ENCODE data around the gene DAPK2. TPM values are rescaled to one million over a fixed set of nuclear protein-coding genes. Genes with fewer than 3 reads are reported as not detected.

The DAPK2 gene
- total RNA-seq, 6 experiments from 2014 or later, result 2.1 to 5.7 (median 5.1) TPM

DNA sequence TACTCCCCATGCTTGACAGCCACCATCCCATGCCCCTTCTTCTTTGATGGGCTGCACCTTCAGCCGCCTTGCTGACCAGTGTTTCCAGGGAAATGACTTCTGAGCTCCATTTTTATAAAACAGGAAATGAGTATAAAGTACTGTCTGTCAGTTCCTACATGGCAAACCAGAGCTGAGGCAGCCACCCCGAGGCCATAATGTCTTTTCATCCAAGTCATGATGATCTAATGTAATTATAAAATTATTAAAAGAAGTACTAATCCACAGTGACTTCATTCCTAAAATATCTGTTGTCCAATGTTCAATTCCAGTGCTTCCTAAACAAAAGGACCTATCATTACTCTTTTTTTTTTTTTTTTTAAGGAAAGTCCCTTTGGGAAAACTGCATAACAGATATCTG lies 137.3 kb downstream of the DAPK2 start:
- H3K4me3 Mint-ChIP-seq, result peak overlapping the region; percentile 49
- H3K9me3 Mint-ChIP-seq, result no peaks in the 10 kb centered on the region
- TF ChIP-seq, protein P1, sequence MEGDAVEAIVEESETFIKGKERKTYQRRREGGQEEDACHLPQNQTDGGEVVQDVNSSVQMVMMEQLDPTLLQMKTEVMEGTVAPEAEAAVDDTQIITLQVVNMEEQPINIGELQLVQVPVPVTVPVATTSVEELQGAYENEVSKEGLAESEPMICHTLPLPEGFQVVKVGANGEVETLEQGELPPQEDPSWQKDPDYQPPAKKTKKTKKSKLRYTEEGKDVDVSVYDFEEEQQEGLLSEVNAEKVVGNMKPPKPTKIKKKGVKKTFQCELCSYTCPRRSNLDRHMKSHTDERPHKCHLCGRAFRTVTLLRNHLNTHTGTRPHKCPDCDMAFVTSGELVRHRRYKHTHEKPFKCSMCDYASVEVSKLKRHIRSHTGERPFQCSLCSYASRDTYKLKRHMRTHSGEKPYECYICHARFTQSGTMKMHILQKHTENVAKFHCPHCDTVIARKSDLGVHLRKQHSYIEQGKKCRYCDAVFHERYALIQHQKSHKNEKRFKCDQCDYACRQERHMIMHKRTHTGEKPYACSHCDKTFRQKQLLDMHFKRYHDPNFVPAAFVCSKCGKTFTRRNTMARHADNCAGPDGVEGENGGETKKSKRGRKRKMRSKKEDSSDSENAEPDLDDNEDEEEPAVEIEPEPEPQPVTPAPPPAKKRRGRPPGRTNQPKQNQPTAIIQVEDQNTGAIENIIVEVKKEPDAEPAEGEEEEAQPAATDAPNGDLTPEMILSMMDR (IDR thresholded peaks at IDR 0.05), result no peak
- peak; percentile 63 for DNase-seq
- peaks cover 47% of the 10 kb centered on the region for H3K4me1 Mint-ChIP-seq (ENCODE audit: low read depth)
- H3K27ac Mint-ChIP-seq, result peak overlapping the region; percentile 84
- no peaks in the 10 kb centered on the region for H3K36me3 Mint-ChIP-seq (ENCODE audit: low read depth)
- H3K27me3 Mint-ChIP-seq (ENCODE audit: insufficient read depth), result no peaks in the 10 kb centered on the region; the same call in none of the 2 replicates

DNA sequence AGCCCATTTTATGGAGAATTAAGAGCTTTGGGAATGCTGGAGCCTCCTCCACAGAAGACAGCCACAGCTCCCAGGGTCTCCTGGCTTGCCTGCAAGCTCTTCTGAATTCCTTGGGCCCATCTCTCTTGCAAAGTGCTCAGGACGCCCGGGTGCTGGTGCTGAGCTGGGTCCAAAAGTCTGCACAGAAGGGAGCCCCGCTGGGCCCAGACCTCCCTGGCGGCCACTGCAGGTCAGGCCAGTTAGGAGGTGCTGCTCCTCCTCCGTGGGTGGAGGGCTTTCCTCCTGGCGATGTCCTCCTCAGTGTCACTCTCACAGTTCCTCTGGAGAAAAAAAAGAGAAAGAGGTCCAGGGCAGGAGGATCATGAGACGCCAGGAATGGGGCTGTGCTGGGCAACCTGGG lies 138.0 kb downstream of the DAPK2 start:
- H3K4me1 Mint-ChIP-seq (ENCODE audit: low read depth), result peaks cover 41% of the 10 kb centered on the region
- H3K27me3 Mint-ChIP-seq (ENCODE audit: insufficient read depth), result no peaks in the 10 kb centered on the region; the same call in none of the 2 replicates
- TF ChIP-seq, protein P1 (IDR thresholded peaks at IDR 0.05), result no peak
- peak overlapping the region; percentile 84 for H3K27ac Mint-ChIP-seq
- no peaks in the 10 kb centered on the region for H3K36me3 Mint-ChIP-seq (ENCODE audit: low read depth)
- no peaks in the 10 kb centered on the region for H3K9me3 Mint-ChIP-seq
- no peak overlapping the region for H3K4me3 Mint-ChIP-seq
- no peak for DNase-seq

DNA sequence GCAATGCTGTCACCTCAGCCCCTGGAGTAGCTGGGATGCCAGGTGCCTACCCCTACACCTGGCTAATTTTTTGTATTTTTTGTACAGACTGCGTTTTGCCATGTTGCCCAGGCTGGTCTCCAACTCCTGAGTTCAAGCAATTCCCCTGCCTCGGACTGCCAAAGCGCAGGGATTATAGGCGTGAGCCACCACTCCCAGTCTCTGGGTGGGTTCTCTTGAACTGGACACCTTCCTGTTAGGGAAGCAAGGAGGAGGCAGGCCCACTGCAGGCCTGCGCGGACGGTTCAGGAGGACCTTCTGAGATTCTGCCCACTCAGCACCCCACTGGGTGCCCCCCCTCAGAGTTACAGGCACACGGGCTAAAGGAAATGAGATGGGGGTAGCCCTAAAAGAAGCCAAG lies 138.8 kb downstream of the DAPK2 start:
- TF ChIP-seq, protein P1 (IDR thresholded peaks at IDR 0.05), result no peak
- H3K4me3 Mint-ChIP-seq, result no peak overlapping the region
- no peak for DNase-seq
- H3K27ac Mint-ChIP-seq, result no peak overlapping the region
- H3K36me3 Mint-ChIP-seq (ENCODE audit: low read depth), result no peaks in the 10 kb centered on the region
- H3K9me3 Mint-ChIP-seq, result no peaks in the 10 kb centered on the region
- peaks cover 41% of the 10 kb centered on the region for H3K4me1 Mint-ChIP-seq (ENCODE audit: low read depth)
- no peaks in the 10 kb centered on the region; the same call in none of the 2 replicates for H3K27me3 Mint-ChIP-seq (ENCODE audit: insufficient read depth)

DNA sequence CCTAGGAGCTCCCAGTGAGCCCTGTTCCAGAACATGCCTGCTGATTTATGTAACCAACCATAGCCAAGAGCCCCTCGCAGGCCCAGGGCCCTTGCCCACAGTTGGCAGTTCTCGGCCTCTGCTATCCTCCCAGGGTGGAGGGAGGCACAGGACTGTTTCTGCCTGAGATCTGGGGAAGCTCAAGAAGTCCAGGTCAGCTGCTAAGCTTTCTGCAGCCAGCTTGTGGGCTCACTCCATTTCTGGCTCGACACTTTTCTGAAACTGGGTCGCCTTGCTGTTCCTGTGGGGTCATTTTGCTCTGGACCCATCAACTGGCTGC lies 140.1 kb downstream of the DAPK2 start:
- H3K27me3 Mint-ChIP-seq (ENCODE audit: insufficient read depth), result peaks cover 6% of the 10 kb centered on the region; the same call in 1 of the 2 replicates
- no peak overlapping the region for H3K4me3 Mint-ChIP-seq
- DNase-seq, result no peak
- H3K9me3 Mint-ChIP-seq, result no peaks in the 10 kb centered on the region
- TF ChIP-seq, protein P1 (IDR thresholded peaks at IDR 0.05), result no peak
- H3K4me1 Mint-ChIP-seq (ENCODE audit: low read depth), result peaks cover 41% of the 10 kb centered on the region
- H3K27ac Mint-ChIP-seq, result no peak overlapping the region
- no peaks in the 10 kb centered on the region for H3K36me3 Mint-ChIP-seq (ENCODE audit: low read depth)

DNA sequence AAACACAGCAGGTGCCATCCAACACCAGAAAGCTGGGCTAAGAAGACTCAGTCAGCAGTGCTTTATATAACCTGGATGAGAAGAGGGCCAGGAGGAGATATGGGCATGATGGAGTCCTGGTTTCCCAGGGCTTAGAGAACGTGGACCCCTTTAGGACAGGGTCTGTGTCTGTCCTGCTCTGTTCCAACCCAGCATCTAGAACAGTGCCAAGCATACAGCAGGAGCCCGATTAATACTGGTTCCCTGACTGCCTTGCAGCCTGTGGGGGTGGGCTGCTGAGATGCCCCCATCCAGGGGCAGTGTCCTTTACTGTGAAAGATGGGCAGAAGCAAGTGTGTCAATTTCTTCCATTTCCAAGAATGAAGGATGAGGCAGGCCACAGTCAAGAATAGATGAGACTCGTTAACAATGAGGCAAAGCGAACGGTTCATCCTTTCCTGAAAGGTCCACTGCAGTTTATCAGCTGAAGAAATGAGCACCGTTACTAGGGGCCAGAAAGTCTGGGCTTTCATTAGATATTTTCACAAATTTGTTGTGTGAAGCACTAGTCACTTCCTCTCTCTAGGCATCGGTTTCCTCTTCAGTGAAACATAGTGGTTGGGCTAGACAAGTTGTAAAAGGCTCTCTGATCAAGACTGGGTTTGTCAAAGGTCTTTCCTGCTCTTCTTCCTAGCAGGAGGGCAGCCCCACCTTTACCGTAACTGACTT lies 140.6 kb downstream of the DAPK2 start:
- Mint-ChIP-seq H3K4me1 (ENCODE audit: low read depth) (peaks cover 41% of the 10 kb centered on the region), H3K9me3 (no peaks in the 10 kb centered on the region), H3K27me3 (ENCODE audit: insufficient read depth) (peaks cover 6% of the 10 kb centered on the region; the same call in 1 of the 2 replicates), H3K4me3 (no peak overlapping the region), H3K36me3 (ENCODE audit: low read depth) (no peaks in the 10 kb centered on the region), H3K27ac (no peak overlapping the region)
- TF ChIP-seq, protein P1 (IDR thresholded peaks at IDR 0.05), result no peak
- no peak for DNase-seq

Data from HFFc6 (cell line).